IMR-90 (cell line): ENCODE results near the gene AEN. TPM values are rescaled to one million over a fixed set of nuclear protein-coding genes. Genes with fewer than 3 reads are reported as not detected.

Experiments used
- ATAC-seq: fragments of 200-7000 bp; cut with Tn5 transposase; 2 replicates; pipeline ENCODE4 v1.9.1; 2020; ENCODE audit warnings: low read depth, mild to moderate bottlenecking, moderate library complexity
- BruUV-seq: library from RNA; stranded (reverse); fragments of 400-500 nt; replicated peaks from 2 replicates; lab custom pipeline; 2021; lab: Mats Ljungman, UMichigan
- CTCF ChIA-PET: fragments of 300-600 bp; formaldehyde crosslinking; extraction: SDS; loops from one replicate; lab custom pipeline; 2021; ENCODE audit warnings: antibody characterized with exemption; lab: Yijun Ruan, JAX
- POLR2A ChIA-PET: fragments of 300-600 bp; sonication (Branson Sonifier 250); formaldehyde crosslinking; loops from one replicate; lab custom pipeline; 2022; ENCODE audit warnings: antibody characterized with exemption; ENCODE audit not compliant: unreplicated experiment; lab: Charles Lee
- DNase-seq: peaks from one replicate; pipeline ENCODE4 v3.0.0; 2013
- H2AFZ ChIP-seq: replicated peaks from 2 replicates; pipeline ENCODE3; 2013; ENCODE audit warnings: low read length, mild to moderate bottlenecking; ENCODE audit not compliant: poor library complexity
- H2AK5ac ChIP-seq: 2 replicates; pipeline ENCODE4 v1.6.1; 2013; ENCODE audit warnings: low read depth, low read length, inconsistent platforms
- H2AK9ac ChIP-seq: replicated peaks from 2 replicates; pipeline ENCODE3; 2013; ENCODE audit warnings: mild to moderate bottlenecking, low read depth, low read length, moderate library complexity; ENCODE audit not compliant: poor library complexity
- H2BK120ac ChIP-seq: 2 replicates; pipeline ENCODE4 v1.6.1; 2013; ENCODE audit warnings: low read depth, low read length, inconsistent platforms
- H2BK15ac ChIP-seq: 3 replicates; pipeline ENCODE4 v1.6.1; 2013; ENCODE audit warnings: low read depth, low read length, inconsistent platforms
- H2BK20ac ChIP-seq: 2 replicates; pipeline ENCODE4 v1.6.1; 2013; ENCODE audit warnings: low read depth, mild to moderate bottlenecking, inconsistent platforms, low read length, moderate library complexity
- H2BK5ac ChIP-seq: 2 replicates; pipeline ENCODE4 v1.6.1; 2013; ENCODE audit warnings: mild to moderate bottlenecking, low read depth, low read length, inconsistent platforms; ENCODE audit not compliant: poor library complexity, severe bottlenecking
- H3K14ac ChIP-seq: replicated peaks from 2 replicates; pipeline ENCODE4 v1.6.1; 2013; ENCODE audit warnings: low read depth, low read length, inconsistent platforms
- H3K18ac ChIP-seq: 2 replicates; pipeline ENCODE4 v1.6.1; 2013; ENCODE audit warnings: low read depth, low read length, control low read depth
- H3K23ac ChIP-seq: 2 replicates; pipeline ENCODE4 v1.6.1; 2013; ENCODE audit warnings: low read depth, low read length, inconsistent platforms
- H3K27ac ChIP-seq: 2 replicates; pipeline ENCODE4 v1.5.1; 2013; ENCODE audit warnings: mild to moderate bottlenecking, control low read depth, low read length; ENCODE audit not compliant: insufficient read depth
- H3K27me3 ChIP-seq: 2 replicates; pipeline ENCODE4 v1.6.1; 2013; ENCODE audit warnings: low read length; ENCODE audit not compliant: control insufficient read depth, insufficient read depth
- H3K36me3 ChIP-seq: 2 replicates; pipeline ENCODE4 v1.6.1; 2013; ENCODE audit warnings: low read length, mixed read lengths; ENCODE audit not compliant: control insufficient read depth, insufficient read depth
- H3K4ac ChIP-seq: 2 replicates; pipeline ENCODE4 v1.6.1; 2013; ENCODE audit warnings: low read depth, low read length, inconsistent platforms
- H3K4me1 ChIP-seq: 2 replicates; pipeline ENCODE4 v1.6.1; 2013; ENCODE audit warnings: low read length, mixed read lengths; ENCODE audit not compliant: control insufficient read depth, insufficient read depth
- H3K4me2 ChIP-seq: 2 replicates; pipeline ENCODE4 v1.6.1; 2013; ENCODE audit warnings: low read depth, mild to moderate bottlenecking, control low read depth, low read length, moderate library complexity
- H3K4me3 ChIP-seq: 2 replicates; pipeline ENCODE4 v1.5.1; 2013; ENCODE audit warnings: low read depth, mild to moderate bottlenecking, control low read depth, low read length, moderate library complexity; ENCODE audit not compliant: insufficient read depth
- H3K56ac ChIP-seq: 2 replicates; pipeline ENCODE4 v1.6.1; 2013; ENCODE audit warnings: low read length, inconsistent platforms; ENCODE audit not compliant: insufficient read depth; ENCODE audit errors: extremely low read depth
- H3K79me1 ChIP-seq, 2 experiments: 2 replicates each; pipeline ENCODE4 v1.6.1; 2013; ENCODE audit warnings: low read length in 2 of 2, inconsistent platforms in 1 of 2, low read depth in 1 of 2
- H3K9ac ChIP-seq: 2 replicates; pipeline ENCODE4 v1.6.1; 2013; ENCODE audit warnings: low read depth, low read length, control low read depth
- H3K9me1 ChIP-seq: 2 replicates; pipeline ENCODE4 v1.6.1; 2013; ENCODE audit warnings: low read length, inconsistent platforms; ENCODE audit not compliant: insufficient read depth
- H3K9me3 ChIP-seq: 2 replicates; pipeline ENCODE4 v1.6.1; 2013; ENCODE audit warnings: low read length; ENCODE audit not compliant: control insufficient read depth, insufficient read depth
- H4K20me1 ChIP-seq: 2 replicates; pipeline ENCODE4 v1.6.1; 2013; ENCODE audit warnings: low read length, inconsistent platforms; ENCODE audit not compliant: insufficient read depth
- H4K5ac ChIP-seq: 2 replicates; pipeline ENCODE4 v1.6.1; 2013; ENCODE audit warnings: mild to moderate bottlenecking, low read depth, low read length, control low read depth
- H4K8ac ChIP-seq, 2 experiments: 2 replicates each; pipeline ENCODE4 v1.6.1; 2013; ENCODE audit warnings: low read depth in 2 of 2, low read length in 2 of 2, control low read depth in 1 of 2, inconsistent platforms in 1 of 2
- H4K91ac ChIP-seq: 2 replicates; pipeline ENCODE4 v1.6.1; 2013; ENCODE audit warnings: low read depth, low read length, inconsistent platforms; ENCODE audit not compliant: insufficient read depth
- BHLHE40 ChIP-seq: fragments of 150-350 bp; IDR thresholded peaks from 2 replicates; pipeline ENCODE4 v1.6.1; 2016; ENCODE audit warnings: mild to moderate bottlenecking, low read depth, low read length
- CEBPB ChIP-seq: IDR thresholded peaks from 2 replicates; pipeline ENCODE4 v1.6.1; 2012; ENCODE audit warnings: low read depth, low read length, improper control_type of control experiment
- CHD1 ChIP-seq: IDR thresholded peaks from 2 replicates; pipeline ENCODE4 v1.6.1; 2012; ENCODE audit warnings: low read depth, low read length, improper control_type of control experiment
- CTCF ChIP-seq: conservative IDR thresholded peaks from 2 replicates; pipeline ENCODE4 v1.5.1; 2012; ENCODE audit warnings: mild to moderate bottlenecking, low read depth, low read length, improper control_type of control experiment
- ELK1 ChIP-seq: fragments of 150-350 bp; IDR thresholded peaks from 2 replicates; pipeline ENCODE4 v1.6.1; 2016; ENCODE audit warnings: low read depth, mild to moderate bottlenecking, low read length, moderate library complexity, borderline replicate concordance
- FOS ChIP-seq: fragments of 150-350 bp; IDR thresholded peaks from 2 replicates; pipeline ENCODE4 v1.6.1; 2016; ENCODE audit warnings: low read depth, low read length
- MAFK ChIP-seq: IDR thresholded peaks from 2 replicates; pipeline ENCODE4 v1.6.1; 2012; ENCODE audit warnings: low read depth, low read length, improper control_type of control experiment
- MAZ ChIP-seq: IDR thresholded peaks from 2 replicates; pipeline ENCODE4 v1.6.1; 2012; ENCODE audit warnings: low read depth, mild to moderate bottlenecking, low read length, improper control_type of control experiment, moderate library complexity, borderline replicate concordance
- MXI1 ChIP-seq: IDR thresholded peaks from 2 replicates; pipeline ENCODE4 v1.6.1; 2012; ENCODE audit warnings: low read depth, mild to moderate bottlenecking, low read length, moderate library complexity, borderline replicate concordance
- POLR2A ChIP-seq: IDR thresholded peaks from 2 replicates; pipeline ENCODE4 v1.6.1; 2012; ENCODE audit warnings: mild to moderate bottlenecking, low read depth, low read length
- RAD21 ChIP-seq: IDR thresholded peaks from 2 replicates; pipeline ENCODE4 v1.6.1; 2012; ENCODE audit warnings: low read length, improper control_type of control experiment
- RFX5 ChIP-seq: IDR thresholded peaks from 2 replicates; pipeline ENCODE4 v1.8.0; 2012; ENCODE audit warnings: low read depth, mild to moderate bottlenecking, low read length, moderate library complexity
- SMC3 ChIP-seq: fragments of 150-350 bp; IDR thresholded peaks from 2 replicates; pipeline ENCODE4 v1.6.1; 2016; ENCODE audit warnings: low read depth, mild to moderate bottlenecking, antibody characterized with exemption, low read length, moderate library complexity
- USF2 ChIP-seq: fragments of 150-350 bp; IDR thresholded peaks from 2 replicates; pipeline ENCODE4 v1.6.1; 2017; ENCODE audit warnings: mild to moderate bottlenecking, antibody characterized with exemption, low read length, low read depth
- WGBS, 2 experiments: methylation state at CpG; one replicate each; pipeline versions ENCODE4 v1.1.5 to v1.1.7; 2013; ENCODE audit warnings: missing lambda C conversion rate in 2 of 2; ENCODE audit not compliant: insufficient read length in 1 of 2; ENCODE audit errors: extremely low coverage in 2 of 2; 5-methylcytosine and 5-hydroxymethylcytosine counted together
- dilution Hi-C: fragments of 300-500 bp; cut with HindIII; formaldehyde crosslinking; loops from one replicate; pipeline ENCODE4 v1.14.3; 2018; ENCODE audit warnings: low sequenced_read_pairs; ENCODE audit not compliant: unreplicated experiment
- in situ Hi-C: fragments of 300-500 bp; cut with MboI; formaldehyde crosslinking; loops from 3 replicates; pipeline ENCODE4 v1.14.3; 2019; ENCODE audit warnings: low sequenced_read_pairs, inconsistent platforms, mixed read lengths
- intact Hi-C: fragments of 100-400 bp; cut with micrococcal nuclease; formaldehyde crosslinking; loops from 2 replicates; pipeline ENCODE4 v1.10.0; 2022
- polyA plus RNA-seq, 3 experiments: library from polyadenylated mRNA; depleted of rRNA; stranded (reverse); fragments of >200 nt; gene quantifications; 2 replicates each; pipeline ENCODE4 v1.2.3, GENCODE V29; 2012; ENCODE audit warnings: low replicate concordance in 1 of 3
- total RNA-seq: library from RNA; depleted of rRNA; stranded (reverse); fragments of >200 nt; gene quantifications from 2 replicates; pipeline ENCODE4 v1.2.3, GENCODE V29; 2012

The AEN gene
- total and polyA plus RNA-seq, 2 of the 4 experiments (the other 2 are of a cell fraction) = 48.6 to 85.5 TPM

- in situ Hi-C loops = no loop called here
These were observed 6.3 kb downstream of the AEN start for GRCh38 chr15:88627463-88627862.

More at GRCh38 chr15:88627463-88627862, 6.3 kb downstream of the AEN start:
- H3K4ac ChIP-seq = no peak overlapping the region
- CTCF ChIA-PET = no interaction called here
- WGBS, 2 experiments = no CpG with 5 or more reads among the region's 1 CpG
- TF ChIP-seq MAZ (no peak), USF2 (no peak), POLR2A (no peak), RAD21 (no peak), SMC3 (no peak), ELK1 (no peak), RFX5 (no peak), MXI1 (no peak), CEBPB (no peak), MAFK (no peak), FOS (no peak), BHLHE40 (no peak), CTCF (no peak), CHD1 (no peak)
- no peak overlapping the region for H2BK120ac ChIP-seq
- intact Hi-C loops = no loop called here
- H3K36me3 ChIP-seq = peaks cover 66% of the 10 kb centered on the region
- H3K18ac ChIP-seq = no peak overlapping the region
- peaks cover 100% of the 10 kb centered on the region for H4K20me1 ChIP-seq
- peaks cover 41% of the 10 kb centered on the region for H3K9me1 ChIP-seq
- DNase-seq = no peak
- no peak overlapping the region for H4K91ac ChIP-seq
- dilution Hi-C loops = no loop called here
- BruUV-seq = no TSS peak
- ATAC-seq = no peak
- no peak overlapping the region for H2AK9ac ChIP-seq
- H3K4me2 ChIP-seq = no peak overlapping the region
- H2BK15ac ChIP-seq = no peak overlapping the region
- H3K23ac ChIP-seq = no peak overlapping the region
- no peak overlapping the region for H3K27ac ChIP-seq
- POLR2A ChIA-PET = no interaction called here
- no peak overlapping the region for H3K14ac ChIP-seq
- H2AK5ac ChIP-seq = no peak overlapping the region
- H2BK20ac ChIP-seq = no peak overlapping the region
- H3K9ac ChIP-seq = no peak overlapping the region
- peaks cover 29 to 77% of the 10 kb centered on the region in 2 experiments for H3K79me1 ChIP-seq
- no peak overlapping the region for H3K56ac ChIP-seq
- H4K8ac ChIP-seq = no peak overlapping the region
- no peak overlapping the region for H3K4me3 ChIP-seq
- no peak overlapping the region for H2BK5ac ChIP-seq
- H3K4me1 ChIP-seq = peaks cover 34% of the 10 kb centered on the region
- H2AFZ ChIP-seq = no peak overlapping the region
- no peaks in the 10 kb centered on the region for H3K27me3 ChIP-seq
- no peaks in the 10 kb centered on the region for H3K9me3 ChIP-seq
- H4K5ac ChIP-seq = no peak overlapping the region
